Neural progenitor cell (in vitro differentiated cells): ENCODE measurements around the gene CENATAC.

Experiments used
- EZH2 ChIP-seq: fragments of 200-600 bp; sonication (generic); IDR thresholded peaks from 2 replicates; pipeline ENCODE4 v1.6.1; 2017; ENCODE audit warnings: antibody characterized with exemption, mild to moderate bottlenecking, moderate library complexity
- EZH2phosphoT487 ChIP-seq: fragments of 200-600 bp; sonication (generic); IDR thresholded peaks from 2 replicates; pipeline ENCODE4 v1.6.1; 2017; ENCODE audit warnings: antibody characterized with exemption
- TF ChIP-seq, protein P1 (sequence below): fragments of 200-600 bp; sonication (generic); IDR thresholded peaks from 2 replicates; pipeline ENCODE4 v1.5.1; 2017; ENCODE audit warnings: antibody characterized with exemption, mild to moderate bottlenecking

DNA sequence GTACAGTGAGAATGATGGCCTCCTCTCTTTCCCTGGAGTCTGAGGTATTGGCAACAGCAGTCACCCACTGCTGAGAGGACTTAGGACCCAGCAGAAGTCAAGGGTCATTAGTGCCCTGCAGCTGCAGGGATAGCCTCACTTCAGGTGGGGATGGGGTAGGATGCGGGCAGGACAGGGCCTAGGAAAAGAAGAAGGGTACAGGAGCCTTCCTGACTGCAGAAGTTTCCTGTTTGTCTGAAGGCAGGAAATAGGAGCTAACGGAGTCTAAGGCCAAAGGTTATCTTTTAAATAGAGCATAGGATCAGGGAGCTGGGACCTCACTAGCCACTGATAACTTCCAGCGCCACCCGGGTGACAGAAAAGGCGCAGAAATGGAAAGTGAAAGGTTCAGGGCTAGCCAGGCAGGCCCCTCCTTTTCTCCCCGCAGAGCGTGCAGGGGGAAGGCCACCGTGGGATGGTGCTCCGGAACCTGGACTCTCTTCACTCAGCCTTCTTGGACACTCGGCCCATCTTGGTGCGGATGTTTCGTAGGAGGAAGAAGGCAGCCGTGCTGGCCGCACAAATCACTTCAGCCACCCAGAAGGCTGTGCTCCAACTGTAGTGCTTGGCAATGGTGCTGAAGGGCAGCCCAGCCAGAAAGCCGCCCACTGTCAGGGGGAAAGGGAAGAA lies 26.6 kb downstream of the CENATAC start:
- TF ChIP-seq, protein P1, sequence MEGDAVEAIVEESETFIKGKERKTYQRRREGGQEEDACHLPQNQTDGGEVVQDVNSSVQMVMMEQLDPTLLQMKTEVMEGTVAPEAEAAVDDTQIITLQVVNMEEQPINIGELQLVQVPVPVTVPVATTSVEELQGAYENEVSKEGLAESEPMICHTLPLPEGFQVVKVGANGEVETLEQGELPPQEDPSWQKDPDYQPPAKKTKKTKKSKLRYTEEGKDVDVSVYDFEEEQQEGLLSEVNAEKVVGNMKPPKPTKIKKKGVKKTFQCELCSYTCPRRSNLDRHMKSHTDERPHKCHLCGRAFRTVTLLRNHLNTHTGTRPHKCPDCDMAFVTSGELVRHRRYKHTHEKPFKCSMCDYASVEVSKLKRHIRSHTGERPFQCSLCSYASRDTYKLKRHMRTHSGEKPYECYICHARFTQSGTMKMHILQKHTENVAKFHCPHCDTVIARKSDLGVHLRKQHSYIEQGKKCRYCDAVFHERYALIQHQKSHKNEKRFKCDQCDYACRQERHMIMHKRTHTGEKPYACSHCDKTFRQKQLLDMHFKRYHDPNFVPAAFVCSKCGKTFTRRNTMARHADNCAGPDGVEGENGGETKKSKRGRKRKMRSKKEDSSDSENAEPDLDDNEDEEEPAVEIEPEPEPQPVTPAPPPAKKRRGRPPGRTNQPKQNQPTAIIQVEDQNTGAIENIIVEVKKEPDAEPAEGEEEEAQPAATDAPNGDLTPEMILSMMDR = no peak
- TF ChIP-seq EZH2phosphoT487 (no peak), EZH2 (no peak)
